ENCODE measurements around the gene MT3.

MT3 gene

DNA sequence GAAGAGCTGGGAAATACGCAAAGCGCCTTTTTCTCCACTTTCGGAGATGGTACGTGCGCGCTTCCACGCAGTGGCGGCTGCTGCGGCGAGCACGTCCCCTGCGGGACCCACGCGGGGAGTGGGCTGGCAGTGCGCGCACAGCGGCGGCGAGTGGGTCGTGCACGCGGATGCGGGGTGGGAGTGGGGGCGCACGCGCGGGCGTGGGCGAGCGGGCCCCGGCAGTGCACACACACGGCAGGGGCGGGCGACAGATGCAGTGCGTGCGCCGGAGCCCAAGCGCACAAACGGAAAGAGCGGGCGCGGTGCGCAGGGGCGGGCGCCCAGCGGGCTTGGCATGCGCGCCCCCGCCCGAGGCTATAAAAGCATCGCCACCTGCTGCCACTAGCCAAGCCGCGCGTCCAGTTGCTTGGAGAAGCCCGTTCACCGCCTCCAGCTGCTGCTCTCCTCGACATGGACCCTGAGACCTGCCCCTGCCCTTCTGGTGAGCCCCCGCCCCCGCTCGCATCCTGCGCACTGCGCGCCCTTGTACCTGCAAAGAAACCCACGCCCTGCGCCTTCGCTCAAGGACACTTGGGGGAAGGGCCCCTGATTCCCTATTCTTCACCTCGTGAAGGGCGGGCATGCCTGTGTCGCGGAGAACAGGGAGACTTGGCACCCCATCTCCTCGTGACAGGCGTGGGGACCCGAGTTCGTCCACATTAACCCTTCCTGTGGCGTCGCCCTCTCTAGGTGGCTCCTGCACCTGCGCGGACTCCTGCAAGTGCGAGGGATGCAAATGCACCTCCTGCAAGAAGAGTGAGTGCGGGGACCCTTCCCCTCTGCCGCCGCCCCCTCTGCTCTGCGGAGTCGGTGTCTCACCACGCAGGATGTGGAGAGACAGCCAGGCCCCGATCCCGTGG, at the start of gene MT3:
Gene MT3, plus strand, starts transcription at position 388 of the 899 bp plus-strand sequence. Its CDS starts 63 bp downstream, at position 451.
- peak in 45 of 51 donors; percentile 30 to 88 (median 73) for DNase-seq

DNA sequence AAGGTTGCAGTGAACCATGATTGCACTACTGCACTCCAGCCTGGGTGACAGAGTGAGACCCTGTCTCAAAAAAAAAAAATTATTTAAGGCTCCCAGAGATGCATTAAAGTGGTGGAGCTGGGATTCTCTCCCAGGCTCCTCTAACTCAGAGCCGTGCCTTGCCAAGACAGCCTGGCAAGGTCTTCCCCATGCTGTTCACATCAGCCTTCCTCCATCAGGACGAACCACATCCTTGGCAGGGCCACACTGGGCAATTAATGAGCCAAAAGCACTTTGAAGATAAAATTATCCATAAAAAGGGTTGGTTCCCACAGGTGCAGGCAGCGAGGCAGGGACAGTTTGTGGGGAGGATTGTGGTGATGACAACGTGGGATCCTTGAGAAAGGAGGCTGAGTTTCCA, 49.7 kb upstream of the MT3 start:
- DNase-seq, result no peak

DNA sequence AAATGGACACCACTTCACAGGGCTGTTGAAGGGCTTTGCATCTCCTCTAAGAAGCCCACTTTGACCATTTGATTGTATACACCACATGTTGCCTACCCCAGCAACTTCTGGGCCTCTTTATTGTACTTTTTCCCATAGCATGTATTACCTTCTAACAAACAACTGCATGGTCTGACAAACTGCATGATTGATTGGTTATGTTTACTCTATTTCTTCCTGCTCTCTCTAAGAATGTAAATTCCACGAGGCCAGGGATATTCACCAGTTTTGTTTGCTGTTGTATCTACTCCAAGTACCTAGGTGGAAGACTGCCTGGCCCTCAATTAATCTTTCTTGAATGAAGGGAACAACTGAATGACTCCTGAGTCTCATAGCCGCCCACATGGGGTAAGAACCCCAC, 47.3 kb upstream of the MT3 start:
- DNase-seq, result no peak

DNA sequence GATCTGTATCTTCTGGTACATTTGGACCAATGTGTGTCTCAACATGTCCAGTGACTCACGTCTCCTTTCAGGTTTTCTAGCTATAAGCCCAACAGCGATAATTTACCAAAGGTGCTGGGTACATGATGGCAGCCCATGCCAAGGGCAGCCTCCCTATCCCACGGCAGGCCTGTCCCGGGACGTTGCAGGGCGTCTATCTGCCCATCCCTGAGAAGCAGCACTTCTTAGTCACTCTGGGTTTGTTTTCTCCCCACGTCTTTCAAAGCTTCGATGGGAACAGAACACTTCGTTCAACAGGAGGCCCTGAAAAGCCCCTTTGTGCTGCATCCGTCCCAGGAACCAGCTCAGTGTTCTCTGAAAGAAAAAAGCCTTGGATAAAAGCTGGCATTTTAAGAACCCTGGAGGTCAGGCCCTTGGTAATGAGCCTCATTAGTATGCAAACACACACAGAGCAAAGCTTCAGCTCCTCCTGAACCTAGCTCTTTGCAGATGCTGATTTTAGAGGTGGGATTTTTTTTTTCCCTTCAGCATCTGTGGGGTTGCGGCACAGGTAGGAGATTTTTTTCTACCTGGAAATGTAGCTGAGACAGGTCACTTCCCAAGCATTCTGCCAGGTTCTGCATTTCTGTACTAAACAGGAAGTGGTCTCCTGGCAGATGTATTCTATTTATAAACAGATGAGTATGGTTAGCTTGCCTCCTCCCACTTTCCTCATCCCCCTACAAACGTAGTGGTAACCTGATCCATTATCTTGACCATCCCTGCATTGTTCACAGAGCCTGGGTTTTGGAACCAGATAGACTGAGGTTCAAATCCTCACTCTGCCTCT, 42.0 kb upstream of the MT3 start:
- DNase-seq, result peak in 47 of 51 donors; percentile 12 to 96 (median 67)

DNA sequence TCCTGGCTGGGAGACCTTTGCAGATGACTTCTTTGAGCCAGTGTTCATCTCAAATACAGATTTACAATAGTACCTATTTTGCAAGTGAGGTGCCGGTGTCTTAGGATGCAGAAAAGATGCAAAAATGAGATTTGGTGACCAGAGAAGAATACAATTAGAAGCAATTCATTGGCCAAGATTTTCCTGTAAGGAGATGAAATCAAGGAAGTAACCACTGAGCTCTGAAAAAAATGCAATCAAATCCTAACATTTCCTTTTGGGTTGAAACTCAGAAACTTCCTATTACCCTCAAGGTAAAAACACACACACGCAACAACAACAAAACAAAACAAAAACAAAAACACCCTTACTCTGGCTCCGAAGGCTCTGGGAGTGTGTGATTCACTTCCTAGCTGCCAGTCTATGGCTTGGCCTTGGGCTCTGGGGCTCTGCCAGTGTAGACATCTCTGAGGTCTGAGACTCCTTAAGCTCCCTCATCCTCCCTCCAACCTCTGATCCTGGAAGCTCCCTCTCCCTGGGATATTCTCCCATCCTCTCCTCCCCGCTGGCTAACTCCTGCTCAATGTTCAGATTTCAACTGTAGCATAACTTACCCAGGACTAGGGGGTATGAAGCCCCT, 41.3 kb upstream of the MT3 start:
- peak in 15 of 51 donors; percentile 5 to 72 (median 16) for DNase-seq

DNA sequence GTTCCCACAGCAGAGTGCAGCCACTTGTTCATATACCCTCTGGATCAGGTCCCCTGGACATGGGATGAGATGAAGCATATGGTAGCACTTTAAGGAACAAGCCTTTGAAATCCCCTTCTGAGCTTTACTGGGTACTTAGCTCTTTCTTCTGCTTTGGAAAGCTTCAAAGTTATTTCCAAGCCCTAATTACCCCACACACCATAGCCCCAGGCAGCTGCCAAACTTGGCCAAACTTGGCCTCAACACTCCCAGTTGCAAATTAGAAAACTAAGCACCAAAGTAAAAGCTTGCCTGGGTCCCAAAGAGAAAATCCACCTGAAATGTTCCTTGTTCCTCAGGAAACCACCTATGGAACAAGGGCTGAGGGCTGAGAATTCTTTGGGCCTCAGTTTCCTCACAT, 40.2 kb upstream of the MT3 start:
- no peak for DNase-seq

DNA sequence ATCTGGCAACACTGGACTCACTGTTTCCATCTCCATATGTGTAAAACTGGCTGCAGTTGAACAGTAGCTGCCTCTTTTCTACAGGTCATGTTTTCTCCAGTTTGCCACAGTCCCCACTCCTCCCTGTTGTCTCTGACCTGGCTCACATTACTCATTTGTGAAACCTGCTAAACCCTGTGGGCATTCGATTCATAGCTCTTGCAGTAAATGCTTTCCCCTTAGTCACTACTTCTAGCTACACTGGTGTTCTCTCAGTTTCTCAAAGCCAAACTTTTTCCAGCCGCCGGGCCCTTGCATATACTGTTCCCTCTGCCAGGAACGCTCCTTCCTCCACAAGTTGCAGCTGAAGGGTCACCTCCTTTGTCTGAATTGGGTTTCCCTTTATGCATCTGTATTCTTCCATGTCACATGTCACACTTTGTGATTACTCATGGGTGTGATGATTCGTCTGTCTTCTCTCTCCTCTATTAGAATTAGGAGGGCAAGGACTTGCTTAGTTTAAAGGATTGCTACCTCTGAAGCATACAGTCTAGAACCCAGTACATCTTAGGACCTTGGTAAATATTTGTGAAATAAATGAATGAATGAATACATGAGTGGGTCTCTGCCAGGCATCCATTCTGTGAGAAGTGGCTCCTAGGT, 39.5 kb upstream of the MT3 start:
- no peak for DNase-seq

DNA sequence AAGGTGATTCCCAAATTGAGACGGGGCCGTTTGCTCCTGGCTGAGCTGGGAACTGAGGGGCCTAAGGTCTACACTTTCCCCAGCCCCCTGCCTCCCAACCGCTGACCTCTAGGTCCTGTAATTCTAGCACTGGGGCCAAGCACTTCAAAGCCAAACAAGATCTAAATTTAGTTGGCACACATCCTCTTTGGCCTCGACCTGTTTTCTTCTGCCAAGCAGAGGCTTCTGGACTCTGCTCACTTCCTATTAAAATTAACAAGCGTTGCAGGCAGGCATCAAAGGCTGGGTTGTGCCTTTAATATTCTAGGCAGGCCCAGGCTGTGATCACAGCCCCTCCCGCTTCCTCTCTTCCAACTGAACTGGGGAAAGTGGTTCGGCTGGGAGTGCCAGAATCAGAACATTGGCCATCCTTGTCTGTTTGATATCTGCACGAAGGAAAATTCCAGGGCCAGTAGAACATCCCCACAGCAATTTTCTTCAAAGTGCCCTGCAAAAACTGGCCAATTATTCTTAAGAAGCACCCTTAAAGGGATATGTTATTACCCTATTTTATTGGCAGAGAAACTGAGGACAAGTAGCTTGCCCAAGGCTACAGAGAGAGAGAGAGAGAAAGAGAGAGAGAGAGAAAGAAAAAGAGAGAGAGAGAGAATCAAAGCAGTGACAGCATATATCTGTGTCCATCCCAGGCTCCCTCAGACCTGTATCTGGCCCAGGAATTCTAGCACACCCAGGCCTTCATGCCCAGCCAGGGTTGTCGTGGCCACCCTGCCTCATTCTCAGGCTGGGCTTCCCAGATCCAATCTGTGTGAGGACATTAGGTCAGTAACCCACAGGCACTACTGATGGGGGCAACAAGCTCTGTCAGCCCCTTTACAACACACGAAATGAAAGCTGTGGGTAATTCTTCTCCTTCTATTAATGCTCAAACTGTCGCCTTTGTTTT, 37.3 kb upstream of the MT3 start:
- peak in 44 of 51 donors; percentile 14 to 94 (median 62) for DNase-seq

DNA sequence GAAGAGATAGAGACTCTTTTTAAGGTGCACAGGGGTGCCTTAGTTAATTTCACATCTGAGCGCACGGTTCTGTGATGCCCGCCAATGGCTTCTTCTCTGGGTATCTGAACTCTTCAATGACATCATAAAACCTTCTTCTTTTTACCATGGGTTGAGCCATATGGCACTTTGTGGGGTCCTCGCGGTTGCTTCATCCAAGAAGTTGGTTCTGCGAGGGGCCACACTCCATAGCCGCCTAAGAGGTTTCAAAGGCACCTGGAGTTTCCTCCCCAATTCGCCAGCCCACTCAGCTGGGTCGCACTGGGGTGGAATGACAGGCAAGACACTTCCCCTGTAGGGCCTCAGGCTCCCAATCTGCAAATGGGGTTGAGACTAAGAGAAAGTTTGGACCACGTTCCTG, 34.9 kb upstream of the MT3 start:
- no peak for DNase-seq

DNA sequence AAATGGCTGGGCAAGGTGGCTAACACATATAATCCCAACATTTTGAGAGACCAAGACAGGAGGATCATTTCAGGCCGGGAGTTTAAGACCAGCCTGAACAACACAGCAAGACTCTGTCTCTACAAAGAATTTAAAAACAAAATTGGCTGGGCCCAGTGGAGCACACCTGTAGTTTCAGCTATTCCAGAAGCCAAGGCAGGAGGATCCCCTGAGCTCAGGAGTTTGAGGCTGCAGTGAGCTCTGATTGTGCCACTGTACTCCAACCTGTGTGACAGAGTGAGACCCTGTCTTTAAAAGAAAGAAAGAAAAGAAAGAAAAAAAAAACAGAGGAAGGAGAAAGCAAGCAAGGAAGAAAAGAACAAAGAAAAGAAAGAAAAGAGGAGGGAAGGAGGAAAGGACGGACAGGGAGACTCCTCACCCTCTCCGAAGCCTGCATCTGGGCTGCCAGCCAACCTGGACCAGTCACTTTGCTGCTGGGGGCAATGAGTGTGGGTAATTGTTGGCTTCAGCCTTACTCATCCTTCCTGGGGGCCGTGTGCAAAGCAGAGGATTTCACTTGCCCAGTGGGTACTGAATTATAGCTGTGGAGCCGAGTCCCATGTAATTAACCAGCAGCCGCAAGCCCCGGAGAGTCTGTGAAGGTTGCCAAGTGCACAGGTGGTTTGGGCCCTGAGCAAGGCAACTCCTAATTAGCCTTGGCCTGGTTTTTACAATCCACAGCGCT, 31.1 kb upstream of the MT3 start:
- DNase-seq, result peak in 42 of 51 donors; percentile 16 to 86 (median 60)

DNA sequence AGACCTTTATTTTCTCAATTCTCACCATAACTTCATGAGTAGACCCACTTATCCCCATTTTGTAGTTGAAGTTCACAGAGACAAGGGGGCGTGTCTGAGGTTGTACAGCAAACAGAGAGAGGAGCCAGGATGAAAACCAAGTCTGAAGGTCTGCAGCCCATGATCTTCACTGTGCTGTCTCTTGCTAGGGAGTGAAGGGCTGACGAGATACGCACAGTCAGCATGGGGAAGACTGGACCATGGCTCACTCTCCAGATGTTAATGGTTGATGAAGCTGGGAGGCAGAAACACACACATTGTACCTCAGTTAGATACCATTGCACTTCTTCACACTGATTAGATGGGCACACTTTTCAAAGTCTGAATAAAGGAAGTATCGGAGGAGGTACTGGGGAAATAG, 30.2 kb upstream of the MT3 start:
- DNase-seq, result no peak

DNA sequence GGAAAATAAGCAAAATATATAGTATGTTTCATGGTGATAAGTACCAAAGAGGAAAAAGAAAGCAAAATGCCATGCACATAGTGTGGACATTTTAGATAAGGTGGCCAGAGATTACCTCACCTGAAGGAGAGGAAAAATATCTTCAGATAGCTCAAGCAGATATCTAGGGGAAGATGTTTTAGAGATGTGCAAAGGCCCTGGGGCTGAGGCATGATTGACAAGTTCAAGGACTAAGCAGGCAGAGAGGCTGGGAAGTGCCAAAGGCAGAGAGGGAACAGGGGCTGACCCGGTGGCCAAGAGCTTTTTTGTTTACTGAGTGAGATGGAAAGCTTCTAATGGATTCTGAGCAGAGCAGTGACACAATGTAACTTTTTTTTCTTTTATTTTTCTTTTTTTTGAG, 28.9 kb upstream of the MT3 start:
- DNase-seq, result no peak

DNA sequence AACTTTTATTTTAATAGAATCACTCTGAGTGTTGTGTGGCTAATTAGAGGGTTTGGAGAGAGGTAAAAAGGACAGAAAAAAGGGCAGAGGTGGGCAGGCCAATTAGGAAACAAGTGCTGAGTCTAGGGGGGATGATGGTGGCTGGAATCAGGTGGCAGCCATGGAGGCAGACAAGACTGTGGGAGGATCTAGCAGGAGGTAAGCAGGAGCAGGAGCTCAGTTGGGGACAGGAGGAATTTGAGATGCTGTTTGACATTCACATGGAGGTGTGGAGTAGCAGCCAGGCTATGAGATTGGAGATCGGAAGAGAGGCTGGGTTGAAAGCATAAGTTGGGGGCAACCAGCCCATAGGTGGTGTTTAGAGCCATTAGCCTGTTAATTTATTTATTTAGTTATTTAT, 28.2 kb upstream of the MT3 start:
- no peak for DNase-seq

DNA sequence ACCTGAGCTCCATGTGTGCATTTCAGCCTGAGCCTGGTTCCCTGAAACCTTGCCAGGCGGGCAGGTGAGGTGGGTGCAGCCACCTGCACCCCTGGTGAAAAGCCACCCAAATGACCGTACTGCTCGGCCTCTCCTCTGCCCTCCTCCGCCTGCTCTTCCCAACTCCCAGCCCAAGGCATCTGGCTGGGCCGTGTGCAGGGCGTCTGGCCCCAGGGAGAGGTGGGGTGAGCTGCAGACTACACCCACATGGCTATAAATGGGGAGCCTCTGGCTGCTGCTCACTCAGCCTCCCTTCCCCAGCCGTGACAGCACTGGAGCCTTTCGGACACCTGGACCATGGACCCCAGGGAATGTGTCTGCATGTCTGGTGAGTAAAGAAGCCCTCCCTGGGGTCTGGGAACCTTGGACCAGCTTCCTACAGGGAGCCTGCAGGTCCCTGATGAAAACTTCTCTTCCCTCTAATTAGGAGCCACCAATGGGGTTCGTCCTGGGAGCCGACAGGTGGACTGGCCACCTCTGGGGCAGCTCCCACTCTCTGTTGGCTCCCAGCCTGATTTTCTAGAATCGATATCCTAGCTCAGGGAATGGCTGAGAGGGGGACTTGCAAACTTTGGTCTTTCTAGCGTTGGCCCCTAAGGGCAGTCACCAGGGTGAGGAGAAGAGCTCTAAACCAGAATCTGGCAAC, 24.4 kb upstream of the MT3 start, which contains the start of gene MT4:
Gene MT4, plus strand, starts transcription at position 281 of the 685 bp plus-strand sequence. Its CDS starts 56 bp downstream, at position 337.
- DNase-seq, result no peak

DNA sequence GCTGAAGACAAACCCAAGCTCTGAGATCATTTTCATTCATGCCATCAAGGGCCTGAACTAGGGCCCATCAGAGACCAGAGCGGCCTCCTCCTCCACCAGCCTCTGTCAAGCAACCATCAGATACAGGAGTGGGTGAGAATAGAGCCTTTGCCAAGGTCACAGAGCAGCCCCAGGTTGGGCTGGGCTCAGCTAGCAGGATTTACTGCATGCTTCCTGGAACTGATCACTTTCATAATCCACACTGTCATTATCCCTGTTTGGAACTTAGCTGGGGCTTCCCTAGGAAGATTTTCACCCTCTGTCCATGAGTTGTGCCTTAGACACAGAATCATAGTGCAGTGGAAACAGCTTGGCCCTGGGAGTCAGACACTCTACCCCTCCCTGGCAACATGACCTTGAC, 19.4 kb upstream of the MT3 start:
- no peak for DNase-seq

DNA sequence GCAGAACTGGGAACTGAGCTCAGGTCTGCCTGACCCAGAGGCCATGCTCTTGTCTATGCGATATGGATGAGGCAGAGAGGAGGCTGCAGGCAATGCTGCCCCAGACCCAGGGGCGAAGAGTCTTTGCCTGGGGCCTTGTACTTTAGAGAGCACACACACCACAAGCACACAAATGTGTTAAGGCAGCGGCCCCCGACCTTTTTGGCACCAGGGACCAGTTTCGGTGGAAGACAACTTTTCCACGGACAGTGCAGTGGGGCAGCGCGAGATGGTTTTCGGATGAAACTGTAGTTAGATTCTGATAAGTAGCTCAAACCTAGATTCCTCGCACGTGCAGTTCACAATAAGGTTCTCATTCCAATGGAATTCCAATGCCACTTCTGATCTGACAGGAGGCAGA, 17.8 kb upstream of the MT3 start:
- DNase-seq, result no peak

DNA sequence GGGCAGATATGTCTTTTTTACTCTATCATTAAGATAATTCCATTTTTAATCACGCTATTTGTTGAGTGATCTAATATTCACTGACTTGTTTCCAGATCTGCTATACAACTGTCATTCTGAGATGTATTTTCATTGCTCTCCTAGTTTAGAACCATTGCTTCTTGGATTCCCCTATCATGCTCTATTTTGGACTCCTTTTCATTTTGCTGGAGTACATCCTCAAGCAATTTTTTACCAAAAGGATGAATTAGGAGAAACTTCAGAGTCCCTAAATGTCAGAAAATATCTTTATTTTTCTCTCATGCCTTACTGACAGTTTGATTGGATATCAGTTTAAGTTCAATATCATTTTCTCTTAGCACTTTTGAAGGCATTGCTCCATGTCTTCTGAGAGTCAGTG, 14.7 kb upstream of the MT3 start:
- DNase-seq, result no peak

DNA sequence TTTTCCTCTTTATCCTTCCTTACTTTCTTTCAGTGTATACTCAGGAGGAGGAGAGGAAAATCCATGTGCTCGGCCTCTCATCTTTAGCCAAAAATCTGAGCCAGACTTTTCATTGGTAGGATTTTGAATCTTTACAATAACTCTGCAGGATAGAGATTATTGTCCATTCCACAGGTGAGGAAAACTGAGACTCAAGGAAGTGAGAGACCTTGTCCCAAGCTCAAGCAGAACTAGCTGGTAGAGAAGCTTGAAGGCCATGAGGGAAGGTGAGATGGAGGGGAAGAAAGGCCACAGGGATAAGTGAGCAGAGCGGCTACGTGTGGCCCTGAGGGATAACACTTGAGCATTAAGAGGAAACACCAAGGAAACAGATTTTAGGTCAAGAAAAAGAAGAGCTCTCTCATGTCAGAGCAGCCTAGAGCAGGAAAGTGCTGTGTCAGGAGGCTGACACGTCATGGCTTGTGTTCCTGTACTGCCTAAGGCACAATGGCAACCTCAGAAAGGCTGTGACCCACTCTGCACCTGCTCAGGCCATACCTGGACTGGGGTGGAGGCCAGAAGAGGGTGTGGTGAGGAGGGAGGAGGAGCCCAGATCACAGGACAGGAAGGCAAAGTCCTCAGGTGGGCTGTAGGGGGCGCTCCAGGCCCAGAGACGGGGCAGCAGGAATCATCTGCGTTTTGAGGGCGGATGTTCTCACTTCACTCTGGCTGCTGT, 12.6 kb upstream of the MT3 start:
- peak in 17 of 51 donors; percentile 6 to 59 (median 19) for DNase-seq
